Measurements from ENCODE around the gene C19orf85. TPM values are rescaled to one million over a fixed set of nuclear protein-coding genes. Genes with fewer than 3 reads are reported as not detected.

Gene C19orf85
- total RNA-seq, 4 donors from 2014 or later, result not detected

DNA sequence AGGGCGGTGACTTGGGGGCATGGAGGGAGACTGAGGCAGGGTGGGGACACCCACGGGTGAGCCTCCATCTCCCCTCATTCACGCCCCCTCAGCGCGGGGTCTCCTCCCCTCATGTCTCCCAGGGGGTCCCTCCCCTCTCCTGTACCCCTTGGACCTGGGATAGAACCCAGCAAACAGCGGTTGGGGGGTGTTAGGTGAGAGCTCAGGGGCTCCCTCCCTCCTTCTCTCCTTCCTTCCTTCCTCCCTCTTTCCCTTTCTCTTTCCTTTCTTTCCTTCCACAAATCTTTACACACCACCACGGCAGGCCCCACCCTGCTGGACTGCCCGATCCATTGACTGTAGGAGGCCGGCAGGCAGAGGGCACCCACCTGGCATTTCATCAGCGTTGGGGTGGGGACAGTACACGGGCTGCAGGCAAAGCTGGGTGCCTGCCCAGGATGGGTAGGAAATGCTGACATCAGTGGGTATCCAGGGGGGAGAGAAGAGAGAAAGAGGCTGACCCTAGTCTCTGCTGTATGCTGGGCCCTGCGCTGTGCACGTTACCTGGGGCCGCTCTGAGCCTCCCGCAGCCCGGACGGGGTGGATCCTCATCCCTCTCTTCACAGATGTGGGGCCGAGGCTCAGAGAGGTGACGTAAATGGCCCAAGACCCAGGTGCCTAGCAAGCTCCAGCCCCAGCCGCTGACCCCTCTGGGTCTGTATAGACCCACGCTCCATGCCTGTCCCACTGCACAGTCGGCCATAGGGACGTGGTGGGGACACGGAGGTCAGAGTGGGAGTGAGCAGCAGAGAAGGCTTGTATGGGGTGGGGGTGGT lies 27.2 kb upstream of the C19orf85 start:
- no peak overlapping the region for H3K4me3 ChIP-seq
- no peak for DNase-seq (ENCODE audit: low spot score in 2 of 2)
- no peak overlapping the region for H3K27ac ChIP-seq
- no peaks in the 10 kb centered on the region for H3K36me3 ChIP-seq
- TF ChIP-seq POLR2AphosphoS5 (IDR thresholded peaks at IDR 0.05) (no peak), POLR2A (IDR thresholded peaks at IDR 0.05) (no peak), EP300 (IDR thresholded peaks at IDR 0.05) (no peak)
- TF ChIP-seq, protein P1, sequence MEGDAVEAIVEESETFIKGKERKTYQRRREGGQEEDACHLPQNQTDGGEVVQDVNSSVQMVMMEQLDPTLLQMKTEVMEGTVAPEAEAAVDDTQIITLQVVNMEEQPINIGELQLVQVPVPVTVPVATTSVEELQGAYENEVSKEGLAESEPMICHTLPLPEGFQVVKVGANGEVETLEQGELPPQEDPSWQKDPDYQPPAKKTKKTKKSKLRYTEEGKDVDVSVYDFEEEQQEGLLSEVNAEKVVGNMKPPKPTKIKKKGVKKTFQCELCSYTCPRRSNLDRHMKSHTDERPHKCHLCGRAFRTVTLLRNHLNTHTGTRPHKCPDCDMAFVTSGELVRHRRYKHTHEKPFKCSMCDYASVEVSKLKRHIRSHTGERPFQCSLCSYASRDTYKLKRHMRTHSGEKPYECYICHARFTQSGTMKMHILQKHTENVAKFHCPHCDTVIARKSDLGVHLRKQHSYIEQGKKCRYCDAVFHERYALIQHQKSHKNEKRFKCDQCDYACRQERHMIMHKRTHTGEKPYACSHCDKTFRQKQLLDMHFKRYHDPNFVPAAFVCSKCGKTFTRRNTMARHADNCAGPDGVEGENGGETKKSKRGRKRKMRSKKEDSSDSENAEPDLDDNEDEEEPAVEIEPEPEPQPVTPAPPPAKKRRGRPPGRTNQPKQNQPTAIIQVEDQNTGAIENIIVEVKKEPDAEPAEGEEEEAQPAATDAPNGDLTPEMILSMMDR (IDR thresholded peaks at IDR 0.05), result no peak
- H3K4me1 ChIP-seq, result peaks cover 43% of the 10 kb centered on the region
- H3K9me3 ChIP-seq, result no peaks in the 10 kb centered on the region
- H3K27me3 ChIP-seq, result peaks cover 21% of the 10 kb centered on the region
- 60% methylated on average over 22 of the region's 24 CpGs for WGBS

DNA sequence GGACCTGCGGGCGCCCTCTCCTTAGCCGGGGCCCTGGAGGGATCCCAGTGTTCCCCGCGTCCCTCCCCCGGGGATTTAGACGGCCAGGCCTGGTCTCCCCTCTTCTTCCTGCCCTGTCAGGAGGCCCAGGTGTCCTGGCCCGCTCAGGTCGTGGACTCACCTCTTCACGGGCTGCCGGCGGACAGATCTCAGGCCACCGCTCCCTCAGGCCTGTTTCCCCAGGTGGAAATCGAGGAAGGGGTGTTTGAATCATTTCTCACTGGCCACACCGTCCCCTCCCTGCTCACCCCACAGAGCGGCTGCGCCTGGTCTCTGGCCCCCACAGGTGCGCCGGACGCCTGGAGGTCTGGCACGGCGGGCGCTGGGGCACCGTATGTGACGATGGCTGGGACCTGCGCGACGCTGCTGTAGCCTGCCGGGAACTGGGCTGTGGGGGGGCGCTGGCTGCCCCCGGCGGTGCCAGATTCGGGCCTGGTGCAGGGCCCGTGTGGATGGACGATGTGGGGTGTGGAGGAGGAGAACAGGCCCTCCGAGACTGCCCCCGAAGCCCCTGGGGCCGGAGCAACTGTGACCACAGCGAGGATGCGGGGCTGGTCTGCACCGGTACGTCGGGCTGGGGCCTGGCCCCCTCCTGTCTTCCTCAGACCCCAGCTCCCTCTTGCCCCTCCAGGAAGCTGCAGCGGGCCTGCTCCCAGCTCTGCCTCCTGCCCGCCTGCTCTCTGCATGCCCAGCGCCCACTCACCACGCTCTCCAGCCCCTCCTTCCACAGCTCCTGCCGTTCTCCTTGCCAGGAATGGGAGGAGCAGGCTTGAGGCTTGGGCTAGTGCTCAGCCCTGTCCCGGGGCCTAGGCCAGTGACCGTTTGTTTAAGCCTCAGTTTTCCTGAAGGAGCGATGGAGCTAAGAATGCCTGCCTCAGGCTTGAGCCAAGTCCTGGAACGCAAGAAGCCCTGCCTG lies 26.2 kb upstream of the C19orf85 start:
- Histone ChIP-seq H3K9me3 (no peaks in the 10 kb centered on the region), H3K27me3 (peaks cover 21% of the 10 kb centered on the region), H3K36me3 (no peaks in the 10 kb centered on the region), H3K4me1 (peaks cover 53% of the 10 kb centered on the region), H3K27ac (no peak overlapping the region), H3K4me3 (no peak overlapping the region)
- TF ChIP-seq POLR2AphosphoS5 (IDR thresholded peaks at IDR 0.05), result no peak
- no peak for TF ChIP-seq EP300 (IDR thresholded peaks at IDR 0.05)
- TF ChIP-seq POLR2A (IDR thresholded peaks at IDR 0.05), result no peak
- TF ChIP-seq, protein P1 (IDR thresholded peaks at IDR 0.05), result no peak
- no peak for DNase-seq (ENCODE audit: low spot score in 2 of 2)
- 75% methylated on average over 31 of the region's 52 CpGs for WGBS

DNA sequence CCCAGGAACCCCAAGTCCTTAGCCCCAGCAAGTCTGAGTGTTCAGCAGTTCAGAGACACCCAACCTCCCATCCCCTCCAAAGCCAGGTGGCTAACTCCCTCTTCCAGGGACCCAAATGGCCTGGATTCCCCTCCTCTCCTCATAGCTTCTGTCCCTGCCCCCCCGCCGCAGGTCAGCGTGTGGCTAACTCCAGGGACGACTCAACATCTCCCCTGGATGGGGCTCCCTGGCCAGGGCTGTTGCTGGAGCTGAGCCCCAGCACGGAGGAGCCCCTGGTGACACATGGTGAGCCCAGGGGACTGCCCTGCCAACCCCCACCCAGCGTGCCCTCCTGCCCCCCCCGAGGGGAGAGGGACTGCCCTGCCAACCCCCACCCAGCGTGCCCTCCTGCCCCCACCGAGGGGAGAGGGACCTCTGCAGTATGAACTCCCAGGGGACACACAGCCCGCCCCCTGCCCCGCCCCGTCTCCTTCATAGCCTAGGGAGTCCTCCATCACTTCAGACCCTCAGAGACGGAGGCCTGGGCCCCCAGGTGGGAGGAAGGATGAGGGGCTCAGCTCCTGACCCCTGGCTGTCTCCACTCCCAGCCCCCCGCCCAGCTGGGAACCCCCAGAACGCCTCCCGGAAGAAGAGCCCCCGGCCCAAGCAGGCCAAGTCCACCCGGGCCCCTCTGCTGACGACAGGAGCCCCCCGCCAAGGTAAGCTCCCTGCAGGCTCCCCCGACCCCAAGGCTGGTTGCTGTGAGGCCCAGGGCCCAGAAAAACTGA lies 25.3 kb upstream of the C19orf85 start:
- Histone ChIP-seq H3K4me1 (peaks cover 62% of the 10 kb centered on the region), H3K4me3 (no peak overlapping the region), H3K27me3 (peaks cover 21% of the 10 kb centered on the region), H3K9me3 (no peaks in the 10 kb centered on the region), H3K27ac (no peak overlapping the region), H3K36me3 (no peaks in the 10 kb centered on the region)
- no peak for DNase-seq (ENCODE audit: low spot score in 2 of 2)
- no CpG with 5 or more reads among the region's 21 CpGs for WGBS
- TF ChIP-seq, protein P1 (IDR thresholded peaks at IDR 0.05), result no peak
- no peak for TF ChIP-seq POLR2A (IDR thresholded peaks at IDR 0.05)
- no peak for TF ChIP-seq POLR2AphosphoS5 (IDR thresholded peaks at IDR 0.05)
- no peak for TF ChIP-seq EP300 (IDR thresholded peaks at IDR 0.05)

DNA sequence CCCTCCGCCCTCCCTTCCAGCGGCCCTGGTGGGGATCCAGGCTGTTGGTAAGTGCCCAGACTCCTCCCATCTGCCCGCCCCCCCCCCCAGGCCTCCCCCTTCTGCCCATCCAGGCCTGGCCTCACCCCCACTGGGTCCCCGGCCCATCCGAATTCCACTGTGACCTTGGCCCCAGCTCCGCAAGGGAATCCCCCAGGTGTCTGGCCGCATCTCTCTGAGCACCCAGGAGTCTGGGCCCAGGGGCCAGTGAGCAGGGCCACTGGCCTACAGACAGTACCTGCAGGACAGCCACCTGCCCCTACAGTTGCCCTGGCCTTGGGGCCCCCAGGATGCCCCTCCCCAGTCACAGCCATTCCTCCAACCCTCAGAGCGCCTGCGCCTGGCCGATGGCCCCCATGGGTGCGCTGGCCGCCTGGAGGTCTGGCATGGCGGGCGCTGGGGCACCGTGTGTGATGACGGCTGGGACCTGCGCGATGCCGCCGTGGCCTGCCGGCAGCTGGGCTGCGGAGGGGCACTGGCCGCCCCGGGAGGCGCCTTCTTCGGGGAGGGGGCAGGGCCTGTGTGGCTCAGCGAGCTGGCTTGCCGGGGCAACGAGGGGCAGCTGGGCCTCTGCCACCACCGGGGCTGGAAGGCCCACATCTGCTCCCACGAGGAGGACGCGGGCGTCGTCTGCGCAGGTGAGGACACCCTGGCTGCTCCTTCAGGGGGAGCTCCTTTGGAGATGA lies 24.6 kb upstream of the C19orf85 start:
- Histone ChIP-seq H3K4me1 (peaks cover 69% of the 10 kb centered on the region), H3K27ac (no peak overlapping the region)
- WGBS, result 71% methylated on average over 3 of the region's 36 CpGs

More for the DNA sequence above, 24.6 kb upstream of the C19orf85 start:
- Histone ChIP-seq H3K36me3 (no peaks in the 10 kb centered on the region), H3K4me3 (no peak overlapping the region), H3K9me3 (no peaks in the 10 kb centered on the region), H3K27me3 (peaks cover 16% of the 10 kb centered on the region)
- no peak for DNase-seq (ENCODE audit: low spot score in 2 of 2)
- TF ChIP-seq POLR2A (IDR thresholded peaks at IDR 0.05), result no peak
- no peak for TF ChIP-seq EP300 (IDR thresholded peaks at IDR 0.05)
- TF ChIP-seq, protein P1 (IDR thresholded peaks at IDR 0.05), result no peak

Measured in suprapubic skin (tissue), 4 donors.